SK-N-SH treated with all-trans-retinoic acid at 6 μM for 48 hours (cell line): ENCODE data around the gene SEPTIN6.

Experiments
- ARNTL ChIP-seq: fragments of 450-650 bp; formaldehyde crosslinking; IDR thresholded peaks from 2 replicates; pipeline ENCODE4 v1.5.0; 2020; ENCODE audit warnings: low read depth, mild to moderate bottlenecking, moderate library complexity, borderline replicate concordance
- RARB ChIP-seq: fragments of 250-450 bp; sonication (Bioruptor Pico); IDR thresholded peaks from 2 replicates; pipeline ENCODE4 v1.8.0; 2021; ENCODE audit warnings: mild to moderate bottlenecking, moderate library complexity
- TCF4 ChIP-seq: fragments of 250-450 bp; sonication (Bioruptor Pico); IDR thresholded peaks from 2 replicates; pipeline ENCODE4 v1.8.0; 2021; ENCODE audit warnings: mild to moderate bottlenecking, moderate library complexity, borderline replicate concordance
- TF ChIP-seq, protein P1 (sequence below): fragments of 250-450 bp; sonication (Bioruptor Pico); IDR thresholded peaks from 2 replicates; pipeline ENCODE4 v1.8.0; 2020; ENCODE audit warnings: mild to moderate bottlenecking, moderate library complexity, borderline replicate concordance

DNA sequence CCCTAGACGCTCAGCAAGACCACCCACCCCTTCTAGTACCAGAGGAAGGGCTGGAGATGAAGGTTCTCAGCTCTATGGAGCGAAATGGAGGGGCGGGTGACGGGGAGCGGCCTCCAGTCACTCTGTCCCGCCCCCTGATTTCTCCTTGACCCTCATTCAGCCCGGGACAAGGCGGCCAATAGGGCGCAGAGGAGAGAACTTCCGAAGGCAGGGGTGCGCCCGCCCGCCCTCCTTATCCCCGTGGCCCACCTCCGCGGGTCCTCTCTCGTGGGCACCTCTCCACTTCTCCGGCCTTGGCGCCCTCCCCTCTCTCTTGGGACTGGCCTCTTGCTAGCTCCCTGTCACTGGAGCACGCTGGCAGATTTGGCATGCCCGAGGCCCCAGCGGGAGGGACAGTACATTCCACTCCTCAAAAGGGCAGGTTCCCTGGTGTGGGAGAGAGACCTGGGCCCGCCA, 1.1 kb upstream of the SEPTIN6 start:
- no peak for TF ChIP-seq RARB (CRISPR knock-in tag)
- no peak for TF ChIP-seq ARNTL (CRISPR knock-in tag)
- no peak for TF ChIP-seq TCF4
- TF ChIP-seq, protein P1, sequence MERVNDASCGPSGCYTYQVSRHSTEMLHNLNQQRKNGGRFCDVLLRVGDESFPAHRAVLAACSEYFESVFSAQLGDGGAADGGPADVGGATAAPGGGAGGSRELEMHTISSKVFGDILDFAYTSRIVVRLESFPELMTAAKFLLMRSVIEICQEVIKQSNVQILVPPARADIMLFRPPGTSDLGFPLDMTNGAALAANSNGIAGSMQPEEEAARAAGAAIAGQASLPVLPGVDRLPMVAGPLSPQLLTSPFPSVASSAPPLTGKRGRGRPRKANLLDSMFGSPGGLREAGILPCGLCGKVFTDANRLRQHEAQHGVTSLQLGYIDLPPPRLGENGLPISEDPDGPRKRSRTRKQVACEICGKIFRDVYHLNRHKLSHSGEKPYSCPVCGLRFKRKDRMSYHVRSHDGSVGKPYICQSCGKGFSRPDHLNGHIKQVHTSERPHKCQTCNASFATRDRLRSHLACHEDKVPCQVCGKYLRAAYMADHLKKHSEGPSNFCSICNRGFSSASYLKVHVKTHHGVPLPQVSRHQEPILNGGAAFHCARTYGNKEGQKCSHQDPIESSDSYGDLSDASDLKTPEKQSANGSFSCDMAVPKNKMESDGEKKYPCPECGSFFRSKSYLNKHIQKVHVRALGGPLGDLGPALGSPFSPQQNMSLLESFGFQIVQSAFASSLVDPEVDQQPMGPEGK, result no peak
